Activated CD8-positive, alpha-beta memory T cell treated with anti-CD3 and anti-CD28 coated beads, Interleukin-2, amount 50 U/mL, for 4 hours (primary cell): ENCODE measurements around the gene HLA-DOB.
"Not testable (repeated sequence)": the region's sequence is repeated elsewhere in the genome, so short reads cannot be mapped to it uniquely, and the experiment has no call there.

Experiments used
- DNase-seq: peaks from one replicate; pipeline ENCODE4 v3.0.0-alpha.2; 2020

HLA-DOB gene

DNA sequence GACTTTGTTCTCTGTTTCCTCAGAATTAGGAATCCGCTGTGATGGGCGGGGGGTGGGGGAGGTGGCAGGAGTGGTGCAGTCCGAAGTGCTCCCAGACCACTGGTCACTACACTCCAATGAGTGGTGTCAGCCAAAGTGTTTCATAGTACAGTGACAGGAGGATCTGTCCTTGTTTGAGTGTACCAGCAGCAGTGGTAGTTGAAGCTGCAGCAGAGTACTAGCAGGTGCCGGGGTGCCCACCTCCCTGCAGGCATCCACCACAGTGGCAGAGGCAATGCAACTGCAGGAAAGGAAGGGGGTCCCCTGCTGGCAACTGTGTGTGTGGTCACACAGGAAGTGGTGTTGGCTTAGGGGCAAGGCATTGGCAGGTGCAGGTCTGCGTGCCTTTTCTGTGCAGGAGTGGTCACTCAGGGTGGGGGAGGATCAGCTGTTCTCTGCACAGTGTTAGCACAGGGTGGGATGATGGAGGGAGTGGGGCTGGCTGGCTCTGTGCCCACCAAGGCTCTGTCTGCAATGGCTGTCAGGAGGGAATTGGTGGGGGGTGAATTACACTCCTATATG, 9.7 kb downstream of the HLA-DOB start:
- DNase-seq = no peak

DNA sequence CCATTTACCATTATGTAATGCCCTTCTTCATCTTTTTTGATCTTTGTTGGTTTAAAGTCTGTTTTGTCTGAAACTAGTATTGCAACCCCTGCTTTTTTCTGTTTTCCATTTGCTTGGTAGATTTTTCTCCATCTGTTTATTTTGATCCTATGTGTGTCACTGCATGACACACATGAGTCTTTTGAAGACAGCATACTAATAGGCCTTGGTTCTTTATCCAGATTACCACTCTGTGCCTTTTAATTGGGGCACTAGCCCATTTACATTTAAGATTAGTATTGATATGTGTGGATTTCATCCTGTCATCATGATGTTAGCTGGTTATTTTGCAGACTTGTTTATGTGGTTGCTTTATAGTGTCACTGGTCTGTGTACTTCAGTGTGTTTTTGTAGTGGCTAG, 11.4 kb downstream of the HLA-DOB start:
- not testable (repeated sequence) for DNase-seq

DNA sequence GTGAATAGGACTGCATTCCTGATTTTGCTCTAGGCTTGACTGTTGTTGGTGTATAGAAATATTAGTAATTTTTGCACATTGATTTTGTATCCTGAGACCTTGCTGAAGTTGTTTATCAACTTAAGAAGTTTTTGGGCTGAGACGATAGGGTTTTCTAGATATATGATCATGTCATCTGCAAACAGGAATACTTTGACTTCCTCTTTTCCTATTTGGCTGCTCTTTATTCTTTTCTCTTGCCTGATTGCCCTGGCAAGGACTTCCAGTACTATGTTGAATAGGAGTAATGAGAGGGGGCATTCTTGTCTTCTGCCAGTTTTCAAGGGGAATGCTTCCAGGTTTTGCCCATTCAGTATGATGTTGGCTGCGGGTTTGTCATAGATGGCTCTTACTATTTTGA, 13.4 kb downstream of the HLA-DOB start:
- DNase-seq = no peak

DNA sequence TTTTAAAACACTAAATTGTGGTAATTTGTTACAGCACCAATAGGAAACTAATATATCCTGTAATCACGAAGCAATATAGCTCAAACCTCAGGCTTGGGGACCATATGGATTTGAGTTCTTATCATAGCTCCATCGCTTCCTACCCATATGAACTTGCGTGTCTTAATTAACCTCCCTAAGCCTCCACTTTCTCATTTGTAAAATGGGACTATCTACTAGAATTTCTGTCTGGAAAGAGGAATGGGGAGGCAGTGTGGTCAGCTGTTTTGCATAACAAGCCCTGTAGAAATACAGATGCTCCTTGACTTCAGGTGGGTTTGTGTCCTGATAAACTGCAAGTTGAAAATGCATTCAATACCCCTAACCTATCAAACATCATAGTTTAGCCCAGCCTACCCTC, 17.1 kb downstream of the HLA-DOB start:
- DNase-seq = no peak

DNA sequence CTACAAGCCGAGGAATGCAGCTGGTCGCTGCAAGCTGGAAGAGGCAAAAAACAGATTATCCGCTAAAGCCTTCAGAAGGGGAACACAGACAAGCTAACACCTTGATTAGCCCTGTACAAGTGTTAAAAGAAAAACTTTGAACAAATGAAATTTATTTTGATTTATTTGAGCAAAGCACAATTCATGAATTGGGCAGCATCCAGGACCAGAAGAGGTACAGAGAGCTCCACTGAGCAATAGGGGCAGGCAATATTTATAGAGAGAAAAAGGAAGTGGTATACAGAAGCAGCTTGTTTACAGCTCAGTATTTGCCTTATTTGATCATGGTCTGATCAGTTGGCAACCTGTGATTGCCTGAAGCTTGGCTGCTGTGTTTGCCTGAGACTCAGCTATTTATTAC, 17.6 kb downstream of the HLA-DOB start:
- DNase-seq = no peak

DNA sequence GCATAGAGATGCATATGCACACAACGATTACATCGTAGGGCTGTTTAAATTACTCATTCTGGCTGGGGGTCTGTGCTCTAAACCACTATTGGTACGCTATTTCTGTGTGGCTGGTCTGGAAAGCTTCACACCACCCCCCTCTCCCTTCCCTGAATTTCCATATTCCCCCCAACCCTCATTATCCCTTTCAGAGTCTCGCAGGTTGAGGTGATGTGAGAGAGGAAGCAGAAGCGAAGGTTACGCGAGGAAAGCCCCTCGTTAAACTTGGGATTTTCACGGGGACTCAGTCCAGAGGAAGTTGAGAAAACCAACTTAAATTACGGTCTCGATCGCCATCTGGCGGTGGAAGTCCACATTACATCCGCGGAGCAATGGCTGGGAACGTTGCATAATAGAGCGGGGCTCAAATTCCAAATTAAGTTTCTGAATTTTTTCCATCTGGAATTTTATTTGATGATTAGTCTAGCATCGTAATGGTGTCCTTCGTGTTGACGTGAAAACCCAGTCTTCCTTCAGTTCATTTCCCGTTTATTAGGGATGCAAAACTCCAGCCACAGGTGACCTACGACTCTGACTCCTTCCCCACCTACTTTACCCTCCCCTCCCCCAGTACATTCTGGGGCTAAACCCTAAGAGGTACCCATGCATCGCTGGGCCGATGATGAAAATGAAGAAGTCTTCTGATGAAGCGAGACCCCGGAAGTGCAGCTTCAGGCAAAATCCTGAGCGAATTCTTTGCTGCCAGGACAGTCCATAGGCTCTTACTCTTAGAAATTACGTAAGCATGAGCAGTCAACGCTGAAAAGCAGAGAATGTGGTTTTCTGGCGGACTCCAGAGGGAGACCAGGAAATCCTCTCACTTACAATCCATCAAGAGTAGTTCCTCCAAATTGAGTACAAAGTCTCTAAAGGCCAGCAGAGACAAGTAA, 19.7 kb downstream of the HLA-DOB start:
- peak; percentile 85 for DNase-seq

DNA sequence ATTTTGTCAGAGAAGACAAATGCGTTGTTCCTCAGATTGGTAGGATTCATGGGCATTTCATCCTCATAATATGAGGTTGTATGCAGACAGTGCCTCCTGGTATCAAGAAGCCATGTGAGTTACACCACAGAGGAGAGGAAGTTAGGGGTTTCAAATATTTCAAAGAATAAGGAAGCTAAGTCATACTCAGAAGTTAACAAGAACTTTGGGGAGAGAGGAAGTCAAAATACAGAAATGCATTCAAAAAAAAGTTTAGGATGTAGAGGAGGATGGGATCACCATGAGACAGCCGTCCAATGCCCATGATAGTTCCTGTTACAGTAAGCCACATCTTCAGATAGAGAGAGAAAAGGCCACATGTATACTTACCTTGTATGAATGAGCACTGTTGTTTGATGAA, 22.3 kb downstream of the HLA-DOB start:
- no peak for DNase-seq

DNA sequence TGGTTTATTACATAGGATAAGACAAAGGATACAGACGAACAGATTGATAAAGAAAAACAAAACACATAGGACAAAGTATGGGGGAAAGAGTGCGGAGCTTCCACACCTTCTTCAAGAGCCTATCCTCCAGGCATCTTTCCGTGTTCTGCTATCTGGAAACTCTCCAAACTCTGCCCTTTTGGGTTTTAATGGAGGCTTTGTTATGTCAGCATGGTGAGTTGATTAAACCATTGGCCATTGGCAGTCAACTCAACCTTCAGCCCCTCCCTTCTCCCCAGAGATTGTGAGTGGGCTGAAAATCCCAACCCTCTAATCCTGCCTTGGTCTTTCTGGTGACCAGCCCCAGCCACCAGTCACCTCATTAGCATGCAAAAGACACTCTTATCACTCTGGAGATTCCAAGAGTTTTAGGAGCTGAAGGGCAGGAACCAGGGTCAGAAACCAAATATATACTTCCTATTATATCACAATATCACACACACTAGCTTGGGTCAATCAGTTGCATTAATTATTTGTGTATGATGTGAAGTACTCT, 23.8 kb downstream of the HLA-DOB start:
- DNase-seq = no peak

DNA sequence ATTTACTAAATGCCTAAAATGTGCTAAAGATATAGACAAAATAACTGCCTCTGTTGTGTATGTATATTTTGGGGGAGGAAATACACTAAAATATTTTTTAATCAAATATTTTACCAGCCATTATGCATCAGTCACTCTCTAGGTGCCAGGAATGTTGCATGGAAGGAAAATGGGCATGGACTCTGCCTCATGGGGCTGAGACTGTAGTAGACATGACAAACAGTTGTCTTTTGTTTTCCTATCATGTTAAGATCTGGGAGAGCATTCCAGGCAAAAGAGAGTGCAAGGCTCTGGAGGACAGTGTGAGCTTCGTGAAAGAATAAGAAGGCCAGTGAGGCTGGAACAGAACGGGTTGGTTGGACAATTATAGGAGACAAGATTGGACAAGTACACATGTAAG, 26.5 kb downstream of the HLA-DOB start:
- no peak for DNase-seq

DNA sequence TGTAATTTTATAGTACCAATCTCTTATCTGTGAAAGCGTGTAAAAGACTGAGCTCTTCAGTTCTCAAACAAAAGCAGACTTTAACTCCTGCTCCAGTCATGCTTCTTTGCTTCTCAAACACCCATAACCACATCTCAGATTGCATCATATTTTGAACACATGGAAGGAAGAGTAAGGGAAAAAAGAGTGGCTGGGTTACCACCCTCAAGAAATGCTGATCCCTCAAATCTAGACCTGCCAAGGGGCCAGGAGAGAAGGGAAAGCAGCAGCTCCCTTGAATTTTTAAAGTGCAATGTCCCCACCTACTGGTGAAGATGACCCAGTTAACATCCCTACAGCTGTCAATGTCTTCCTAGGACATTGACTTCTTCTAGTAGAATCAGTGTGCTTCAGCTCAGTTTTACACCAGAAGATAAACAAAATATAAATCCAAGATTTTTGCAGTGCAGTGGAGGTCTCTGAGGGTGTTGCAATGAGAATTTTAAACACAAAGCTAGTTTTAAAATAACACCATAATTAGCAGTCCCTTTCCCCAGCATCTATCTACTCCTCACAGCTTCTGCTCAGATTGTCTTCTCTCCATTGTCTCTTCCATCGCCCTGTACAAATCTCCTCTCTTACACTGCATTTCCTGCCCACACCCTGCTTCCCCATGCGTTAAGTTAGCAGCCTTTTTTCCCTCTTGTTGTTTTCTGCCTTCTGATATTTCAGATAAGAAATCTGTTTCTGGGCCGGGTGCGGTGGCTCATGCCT, 30.8 kb downstream of the HLA-DOB start:
- no peak for DNase-seq

DNA sequence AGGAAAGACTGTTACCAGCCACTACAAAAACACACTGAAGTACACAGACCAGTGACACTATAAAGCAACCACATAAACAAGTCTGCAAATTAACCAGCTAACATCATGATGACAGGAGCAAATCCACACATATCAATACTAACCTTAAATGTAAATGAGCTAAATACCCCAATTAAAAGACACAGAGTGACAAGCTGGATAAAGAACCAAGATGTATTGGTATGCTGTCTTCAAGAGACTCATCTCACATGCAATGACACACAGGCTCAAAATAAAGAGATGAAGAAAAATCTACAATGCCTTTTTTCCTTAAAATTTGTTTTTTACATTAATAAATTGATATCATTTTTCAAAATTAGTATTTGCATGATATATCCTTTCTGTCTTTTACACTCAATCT, 33.9 kb downstream of the HLA-DOB start:
- DNase-seq = not testable (repeated sequence)

DNA sequence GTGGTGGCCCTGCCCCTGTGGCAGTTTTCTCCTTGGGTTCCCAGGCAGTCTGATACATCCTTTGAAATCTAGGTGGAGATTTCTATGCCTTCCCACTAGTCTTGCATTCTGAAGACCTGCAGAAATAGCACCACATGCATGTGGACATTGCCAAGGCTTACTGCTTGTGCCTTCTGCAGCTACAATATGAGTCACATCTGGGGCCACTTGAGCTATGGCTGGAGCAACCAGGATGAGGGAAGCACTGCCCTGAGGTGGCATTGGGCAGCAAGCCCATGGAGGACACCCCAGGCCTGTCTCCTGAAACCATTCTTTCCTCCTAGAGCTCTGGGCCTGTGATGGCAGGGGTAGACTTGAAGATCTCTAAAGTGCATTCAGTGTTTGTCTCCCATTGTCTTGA, 37.8 kb downstream of the HLA-DOB start:
- DNase-seq = no peak

DNA sequence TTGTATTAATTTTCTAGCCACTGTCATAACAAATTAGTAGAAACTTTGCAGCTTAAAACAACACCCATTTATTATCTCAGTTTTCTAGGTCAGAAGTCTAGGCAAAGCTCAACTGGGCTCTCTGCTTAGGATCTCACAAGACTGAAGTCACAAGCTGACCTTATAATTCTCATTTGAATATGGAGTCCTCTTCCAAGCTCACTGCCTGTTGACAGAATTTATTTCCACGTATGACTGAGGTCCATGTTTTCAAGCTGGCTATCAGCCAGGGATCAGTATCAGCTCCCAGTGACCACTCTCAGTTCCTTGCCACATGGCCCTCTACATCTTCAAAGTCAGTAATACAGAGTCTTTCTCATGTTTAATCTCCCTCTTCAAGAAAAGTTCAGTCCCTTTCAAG, 41.7 kb downstream of the HLA-DOB start:
- DNase-seq = no peak

DNA sequence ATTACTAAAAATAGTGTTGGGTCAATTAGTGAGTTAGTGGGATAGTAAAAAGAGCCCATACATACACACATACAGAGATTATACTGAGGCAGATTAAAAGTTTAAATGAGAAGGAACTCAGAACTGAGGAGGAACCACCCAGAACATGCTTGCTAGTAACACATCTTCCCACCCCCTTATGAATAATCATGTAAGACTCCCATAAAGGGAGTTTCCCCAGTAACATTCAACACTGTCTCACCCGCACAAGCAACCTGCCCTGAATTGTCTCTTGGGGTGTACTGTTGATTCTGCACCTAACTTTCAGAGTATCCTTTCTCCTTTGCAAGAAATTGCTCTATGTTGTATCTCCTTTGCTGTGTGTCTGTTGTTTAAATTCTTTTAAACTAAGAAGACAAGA, 42.4 kb downstream of the HLA-DOB start:
- DNase-seq = no peak

DNA sequence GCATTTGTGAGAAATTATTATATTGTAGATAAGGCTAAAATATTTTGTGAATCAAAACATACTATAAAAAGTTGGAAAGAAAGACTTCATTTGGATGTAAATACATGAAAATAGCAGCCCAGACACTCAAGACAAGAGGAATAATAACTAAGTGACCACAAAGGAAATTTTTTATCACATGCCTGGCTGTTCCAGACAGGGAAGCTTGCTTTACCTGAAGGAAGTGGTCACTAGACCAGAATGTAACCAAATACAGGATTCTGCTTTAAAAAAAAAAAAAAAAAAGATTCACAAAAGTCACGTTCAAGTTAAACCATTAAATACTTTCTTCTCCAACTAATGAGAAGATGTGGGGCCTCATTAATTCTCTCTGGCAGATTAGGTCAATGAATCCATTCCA, 44.1 kb downstream of the HLA-DOB start:
- DNase-seq = no peak

DNA sequence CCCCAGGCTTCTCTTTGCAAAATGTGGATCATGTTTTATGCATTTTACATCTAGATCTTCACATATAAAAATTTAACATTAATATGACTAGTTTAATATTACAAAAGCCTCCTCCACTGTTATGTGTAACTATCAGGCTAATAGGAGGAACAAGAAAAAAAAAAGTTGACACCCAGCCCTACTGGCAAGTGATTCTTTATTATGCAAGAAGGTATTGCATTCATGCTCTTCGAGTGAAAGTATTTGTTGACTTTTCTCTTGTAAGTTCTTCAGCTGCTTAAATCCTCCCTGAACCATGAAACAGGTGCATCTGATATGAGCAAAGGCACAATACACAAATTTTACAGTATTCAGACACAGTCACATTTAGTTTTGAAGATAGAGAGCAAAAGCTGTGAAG, 52.8 kb downstream of the HLA-DOB start:
- no peak for DNase-seq

DNA sequence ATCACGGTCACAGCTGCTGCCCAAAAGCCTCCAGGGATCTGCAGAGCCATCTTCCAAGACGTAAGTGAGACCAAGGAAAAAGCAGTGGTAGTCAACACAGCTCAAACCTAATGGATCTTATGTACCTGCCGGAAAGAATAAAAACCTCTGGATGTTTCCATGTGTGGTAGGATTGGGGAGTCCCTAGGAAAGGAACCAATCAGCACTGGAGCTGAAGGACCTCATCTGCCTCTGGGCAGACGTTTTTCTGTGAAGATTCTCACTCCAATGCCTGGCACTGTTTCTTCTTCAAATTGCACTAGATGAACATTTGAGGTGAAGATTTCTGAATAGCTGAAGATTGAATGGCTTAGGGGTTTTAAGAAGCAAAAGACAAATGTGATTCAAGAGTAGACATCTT, 53.4 kb downstream of the HLA-DOB start, which contains the start of gene HLA-DQB2:
TSS of gene HLA-DQB2 (minus strand) at position 112 of the 400 bp plus-strand sequence. CDS start at position 50, 62 bp downstream.
- no peak for DNase-seq
